A673 (cell line): ENCODE results near the gene ANKRD11.

Experiments
- EZH2 ChIP-seq: fragments of 200-600 bp; sonication (generic); IDR thresholded peaks from 2 replicates; pipeline ENCODE4 v1.6.1; 2017; ENCODE audit warnings: borderline replicate concordance, low read depth, mild to moderate bottlenecking, mixed read lengths, antibody characterized with exemption, low read length; ENCODE audit not compliant: poor library complexity, severe bottlenecking
- TF ChIP-seq, protein P1 (sequence below): fragments of 300-800, 200-600 bp; sonication (generic); conservative IDR thresholded peaks from 2 replicates; pipeline ENCODE4 v1.5.1; 2017; ENCODE audit warnings: low read depth, mild to moderate bottlenecking, antibody characterized with exemption, low read length, moderate library complexity, mixed read lengths

- TF ChIP-seq EZH2 = no peak
- TF ChIP-seq, protein P1, sequence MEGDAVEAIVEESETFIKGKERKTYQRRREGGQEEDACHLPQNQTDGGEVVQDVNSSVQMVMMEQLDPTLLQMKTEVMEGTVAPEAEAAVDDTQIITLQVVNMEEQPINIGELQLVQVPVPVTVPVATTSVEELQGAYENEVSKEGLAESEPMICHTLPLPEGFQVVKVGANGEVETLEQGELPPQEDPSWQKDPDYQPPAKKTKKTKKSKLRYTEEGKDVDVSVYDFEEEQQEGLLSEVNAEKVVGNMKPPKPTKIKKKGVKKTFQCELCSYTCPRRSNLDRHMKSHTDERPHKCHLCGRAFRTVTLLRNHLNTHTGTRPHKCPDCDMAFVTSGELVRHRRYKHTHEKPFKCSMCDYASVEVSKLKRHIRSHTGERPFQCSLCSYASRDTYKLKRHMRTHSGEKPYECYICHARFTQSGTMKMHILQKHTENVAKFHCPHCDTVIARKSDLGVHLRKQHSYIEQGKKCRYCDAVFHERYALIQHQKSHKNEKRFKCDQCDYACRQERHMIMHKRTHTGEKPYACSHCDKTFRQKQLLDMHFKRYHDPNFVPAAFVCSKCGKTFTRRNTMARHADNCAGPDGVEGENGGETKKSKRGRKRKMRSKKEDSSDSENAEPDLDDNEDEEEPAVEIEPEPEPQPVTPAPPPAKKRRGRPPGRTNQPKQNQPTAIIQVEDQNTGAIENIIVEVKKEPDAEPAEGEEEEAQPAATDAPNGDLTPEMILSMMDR = no peak
These were observed 46.7 kb downstream of the ANKRD11 start for GRCh38 chr16:89443727-89444084.
